Activated CD8-positive, alpha-beta T cell treated with anti-CD3 and anti-CD28 coated beads for 36 hours (primary cell): Measurements from ENCODE around the gene KCTD11. TPM values are rescaled to one million over a fixed set of nuclear protein-coding genes. Genes with fewer than 3 reads are reported as not detected.

Experiments used
- ATAC-seq: fragments of 200-7000 bp; cut with Tn5 transposase; one replicate; pipeline ENCODE4 v1.10.0; 2021; ENCODE audit warnings: mild to moderate bottlenecking, moderate library complexity
- CTCF ChIA-PET: fragments of 350-600 bp; sonication (Branson Sonifier 250); formaldehyde crosslinking; loops from one replicate; lab custom pipeline; 2021; ENCODE audit warnings: antibody characterized with exemption; lab: Charles Lee
- POLR2A ChIA-PET: fragments of 350-600 bp; sonication (Branson Sonifier 250); formaldehyde crosslinking; loops from one replicate; lab custom pipeline; 2021; ENCODE audit warnings: antibody characterized with exemption; lab: Charles Lee
- DNase-seq: peaks from one replicate; pipeline ENCODE4 v3.0.0-alpha.2; 2020
- H3K27ac Mint-ChIP-seq: one replicate; pipeline ENCODE4 v1.8.0; 2021; ENCODE audit warnings: mild to moderate bottlenecking, mixed read lengths
- H3K27me3 Mint-ChIP-seq: one replicate; pipeline ENCODE4 v1.8.0; 2021; ENCODE audit warnings: mixed read lengths
- H3K36me3 Mint-ChIP-seq: one replicate; pipeline ENCODE4 v1.8.0; 2021; ENCODE audit warnings: low read depth, mixed read lengths
- H3K4me1 Mint-ChIP-seq: one replicate; pipeline ENCODE4 v1.8.0; 2021; ENCODE audit warnings: low read depth, mixed read lengths
- H3K4me3 Mint-ChIP-seq: one replicate; pipeline ENCODE4 v1.8.0; 2021; ENCODE audit warnings: mild to moderate bottlenecking, moderate library complexity, mixed read lengths
- H3K9me3 Mint-ChIP-seq: one replicate; pipeline ENCODE4 v1.8.0; 2021; ENCODE audit warnings: mixed read lengths
- CTCF ChIP-seq: fragments of 200-600 bp; IDR thresholded peaks from one replicate; pipeline ENCODE4 v1.8.0; 2022; ENCODE audit warnings: antibody characterized with exemption, mild to moderate bottlenecking
- intact Hi-C: fragments of 100-400 bp; cut with micrococcal nuclease; formaldehyde crosslinking; loops from one replicate; pipeline ENCODE4 v1.10.0; 2022
- total RNA-seq, 2 experiments: library from RNA; stranded (reverse); gene quantifications; one replicate each; pipeline ENCODE4 v1.2.3, GENCODE V29; 2021

KCTD11 gene
- total RNA-seq, 2 experiments from 2014 or later, result 11.0 to 11.2 TPM

DNA sequence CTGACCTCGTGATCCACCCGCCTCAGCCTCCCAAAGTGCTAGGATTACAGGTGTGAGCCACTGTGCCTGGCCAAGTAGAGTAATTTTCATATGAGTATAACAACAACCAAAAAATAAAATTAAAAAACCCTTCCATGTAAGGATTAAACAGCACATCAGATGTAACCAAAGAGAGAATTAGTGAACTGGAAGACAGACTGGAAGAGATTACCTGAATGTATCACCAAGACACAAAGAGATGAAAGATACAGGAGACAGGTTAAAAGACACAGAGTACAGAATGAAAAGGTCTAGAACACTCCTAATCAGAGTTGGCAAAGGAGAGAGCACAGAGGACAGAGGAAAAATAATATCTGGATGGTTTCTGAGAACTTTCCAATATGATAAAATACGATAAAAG lies 27.2 kb downstream of the KCTD11 start:
- Mint-ChIP-seq H3K9me3 (peaks cover 4% of the 10 kb centered on the region), H3K4me1 (peaks cover 5% of the 10 kb centered on the region), H3K4me3 (no peak overlapping the region), H3K36me3 (peaks cover 2% of the 10 kb centered on the region), H3K27me3 (peaks cover 36% of the 10 kb centered on the region), H3K27ac (no peak overlapping the region)
- TF ChIP-seq CTCF, result no peak
- ChIA-PET POLR2A (no interaction called here), CTCF (no interaction called here)
- intact Hi-C loops, result no loop called here
- ATAC-seq (no peak), DNase-seq (no peak)

DNA sequence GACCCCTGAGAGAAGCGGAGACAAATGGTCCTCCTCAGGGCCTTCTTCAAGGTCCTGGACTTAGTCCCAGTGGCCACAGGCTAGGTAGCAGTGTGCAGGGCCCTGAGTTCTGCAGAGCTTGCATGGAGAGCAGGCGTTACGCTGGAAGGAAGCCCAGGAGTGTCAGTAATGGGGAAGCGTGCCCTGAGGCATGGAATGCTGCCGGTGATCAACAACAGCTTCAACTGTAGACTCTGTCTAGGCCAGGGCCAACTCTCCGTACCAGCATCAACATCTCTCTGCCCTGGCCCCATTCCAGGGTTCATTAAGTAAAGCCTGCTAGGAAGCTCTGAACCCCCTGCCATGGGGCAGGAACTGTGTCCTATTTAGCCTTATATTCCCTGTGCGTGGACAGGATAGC lies 28.4 kb downstream of the KCTD11 start:
- CTCF ChIA-PET, result interaction anchor here (1.0 to 1.1 kb wide), 2 partner anchors 24 to 25 kb away, joined by 4 read pairs; partner anchors contain the start of gene TMEM95

DNA sequence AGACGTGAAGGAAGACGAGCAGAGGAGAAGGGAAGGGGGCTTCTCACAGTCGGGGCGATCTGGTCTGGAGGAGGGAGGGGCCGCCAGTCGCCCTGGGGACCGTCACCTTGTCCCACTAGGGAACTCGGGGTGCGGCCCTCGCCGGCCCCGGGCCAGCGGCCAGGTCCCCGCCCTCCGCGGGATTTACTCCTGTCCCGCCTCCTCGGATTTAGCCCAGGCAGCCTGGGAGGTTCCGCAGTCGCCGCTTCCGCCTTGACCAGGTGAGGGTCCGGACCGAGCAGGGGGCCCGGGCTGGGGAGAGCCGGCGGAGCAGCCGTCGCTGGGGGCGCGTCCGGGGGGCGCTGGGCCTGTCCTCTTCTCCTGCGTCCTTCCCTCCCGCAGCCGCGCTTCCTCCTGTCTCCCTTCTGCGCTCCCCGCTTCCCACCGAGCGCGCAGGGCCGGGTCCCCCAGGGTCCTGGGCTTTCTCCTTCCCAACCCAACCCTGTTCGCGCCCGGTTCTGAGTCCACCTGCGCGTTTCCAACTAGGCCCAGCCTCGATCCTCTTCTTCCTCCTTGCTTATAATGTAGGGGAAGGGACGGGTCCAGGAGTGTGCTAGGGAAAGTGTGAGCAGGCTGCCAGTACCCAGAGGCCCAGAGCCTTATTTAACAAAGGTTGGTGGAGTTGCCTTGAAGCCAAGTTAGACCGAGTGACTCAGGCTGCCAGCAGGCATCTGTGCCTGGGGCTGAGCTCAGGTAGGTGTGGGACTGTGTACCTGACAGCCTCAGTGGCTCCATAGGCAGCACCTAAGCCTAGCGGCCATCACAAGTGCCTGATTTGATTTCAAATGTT lies 29.1 kb downstream of the KCTD11 start, which contains the start of gene TNK1:
TSS of gene TNK1 (plus strand) at position 235 of the 829 bp plus-strand sequence. CDS start 1,838 bp downstream, outside the sequence.
- H3K36me3 Mint-ChIP-seq, result peaks cover 2% of the 10 kb centered on the region
- peaks cover 9% of the 10 kb centered on the region for H3K4me1 Mint-ChIP-seq
- peaks cover 4% of the 10 kb centered on the region for H3K9me3 Mint-ChIP-seq
- ChIA-PET POLR2A (interaction anchor here (0.7 to 1.5 kb wide), 4 partner anchors 8 to 56 kb away, joined by 3 to 6 read pairs (median 4); no protein-coding TSS in a partner anchor), CTCF (interaction anchor here (1.0 to 1.7 kb wide), 3 partner anchors 24 to 26 kb away, joined by 4 to 8 read pairs (median 4); partner anchors contain the start of gene TMEM95)
- intact Hi-C loops, result no loop called here
- H3K27me3 Mint-ChIP-seq, result peaks cover 36% of the 10 kb centered on the region
- no peak for ATAC-seq
- DNase-seq, result no peak
- TF ChIP-seq CTCF, result no peak
- no peak within 1 kb of the TSS for H3K27ac Mint-ChIP-seq
- H3K4me3 Mint-ChIP-seq, result no peak within 1 kb of the TSS

More for the DNA sequence above, 28.4 kb downstream of the KCTD11 start:
- POLR2A ChIA-PET, result interaction anchor here (0.7 to 1.5 kb wide), 4 partner anchors 9 to 57 kb away, joined by 3 to 6 read pairs (median 4); no protein-coding TSS in a partner anchor
- intact Hi-C loops, result no loop called here
- DNase-seq (no peak), ATAC-seq (no peak)
- H3K27me3 Mint-ChIP-seq, result peaks cover 36% of the 10 kb centered on the region
- TF ChIP-seq CTCF, result no peak
- H3K4me3 Mint-ChIP-seq, result no peak overlapping the region
- peaks cover 4% of the 10 kb centered on the region for H3K9me3 Mint-ChIP-seq
- H3K27ac Mint-ChIP-seq, result no peak overlapping the region
- H3K4me1 Mint-ChIP-seq, result peaks cover 9% of the 10 kb centered on the region
- peaks cover 2% of the 10 kb centered on the region for H3K36me3 Mint-ChIP-seq

- TF ChIP-seq CTCF, result no peak
- ChIA-PET POLR2A (interaction anchor here (0.6 to 2.6 kb wide), 6 partner anchors 9 to 102 kb away, joined by 3 to 11 read pairs (median 3); partner anchors contain the start of genes POLR2A and TMEM102), CTCF (interaction anchor here (0.8 to 2.2 kb wide), 5 partner anchors 10 to 57 kb away, joined by 3 to 8 read pairs (median 4); partner anchors contain the start of gene PLSCR3)
- DNase-seq (no peak), ATAC-seq (no peak)
- peaks cover 2% of the 10 kb centered on the region for H3K36me3 Mint-ChIP-seq
- peaks cover 4% of the 10 kb centered on the region for H3K9me3 Mint-ChIP-seq
- H3K4me3 Mint-ChIP-seq, result peak overlapping the region; percentile 31
- H3K4me1 Mint-ChIP-seq, result peaks cover 7% of the 10 kb centered on the region
- intact Hi-C loops, result no loop called here
- no peak overlapping the region for H3K27ac Mint-ChIP-seq
- H3K27me3 Mint-ChIP-seq, result peaks cover 32% of the 10 kb centered on the region
Observed at GRCh38 chr17:7382901-7383300, 30.9 kb downstream of the KCTD11 start.
